K562 (cell line): ENCODE results near the gene VWA1. TPM values are rescaled to one million over a fixed set of nuclear protein-coding genes. Genes with fewer than 3 reads are reported as not detected.

Experiments used
- CXXC5 ChIP-seq: fragments of 250-450 bp; sonication (Bioruptor Pico); IDR thresholded peaks from 2 replicates; pipeline ENCODE4 v1.8.0; 2022; ENCODE audit warnings: inconsistent platforms, mild to moderate bottlenecking, moderate library complexity
- E2F1 ChIP-seq: sonication (generic); formaldehyde crosslinking; IDR thresholded peaks from 2 replicates; pipeline ENCODE4 v1.8.1; 2023; ENCODE audit warnings: mild to moderate bottlenecking, missing genetic modification reagents, moderate library complexity
- ETS1 ChIP-seq: conservative IDR thresholded peaks from 2 replicates; pipeline ENCODE4 v1.6.1; 2011; ENCODE audit warnings: low read depth, mild to moderate bottlenecking, low read length; ENCODE audit not compliant: control insufficient read depth
- ETV1 ChIP-seq: fragments of 450-650 bp; conservative IDR thresholded peaks from 2 replicates; pipeline ENCODE4 v1.6.1; 2016; ENCODE audit warnings: missing genetic modification characterization, control low read depth, low read depth, missing compliant biosample characterization
- HNRNPK ChIP-seq: fragments of 200-400 bp; formaldehyde crosslinking; IDR thresholded peaks from one replicate; pipeline ENCODE4 v1.6.1; 2018; ENCODE audit warnings: mild to moderate bottlenecking, low read depth, low read length; ENCODE audit not compliant: poor library complexity, severe bottlenecking
- JUND ChIP-seq, 2 experiments: IDR thresholded peaks; 2 replicates in 1 of 2; 3 replicates in 1 of 2; pipeline ENCODE4 v1.6.1; 2011; ENCODE audit warnings: borderline replicate concordance in 2 of 2, low read depth in 2 of 2, low read length in 2 of 2, improper control_type of control experiment in 1 of 2, missing biosample characterization in 1 of 2, missing genetic modification characterization in 1 of 2, missing genetic modification reagents in 1 of 2
- KLF16 ChIP-seq: IDR thresholded peaks from 2 replicates; pipeline ENCODE4 v1.6.1; 2016; ENCODE audit warnings: antibody characterized with exemption
- MECOM ChIP-seq: fragments of 250-450 bp; sonication (Bioruptor Pico); IDR thresholded peaks from 2 replicates; pipeline ENCODE4 v1.8.0; 2022; ENCODE audit warnings: inconsistent platforms
- MYC ChIP-seq, 2 experiments: fragments of 250-450 bp in 1 of 2; sonication (Bioruptor Pico) in 1 of 2; IDR thresholded peaks; 2 replicates each; pipeline versions ENCODE4 v1.5.1 to v1.6.1; 2012 to 2021; ENCODE audit warnings: low read depth in 2 of 2, borderline replicate concordance in 1 of 2, improper control_type of control experiment in 1 of 2, low read length in 1 of 2, mild to moderate bottlenecking in 1 of 2, moderate library complexity in 1 of 2
- PKNOX1 ChIP-seq: fragments of 450-650 bp; IDR thresholded peaks from 2 replicates; pipeline ENCODE4 v1.6.1; 2016
- RAD21 ChIP-seq, 2 experiments: fragments of 250-450 bp in 1 of 2; fragments of 450-650 bp in 1 of 2; sonication (Bioruptor Pico) in 1 of 2; formaldehyde crosslinking in 1 of 2; IDR thresholded peaks in 1 of 2; conservative IDR thresholded peaks in 1 of 2; 2 replicates each; pipeline versions ENCODE4 v1.4.0 to v1.8.0; 2020 to 2022; ENCODE audit warnings: mild to moderate bottlenecking in 2 of 2, moderate library complexity in 1 of 2
- RBFOX2 ChIP-seq: fragments of 200-400 bp; formaldehyde crosslinking; IDR thresholded peaks from 2 replicates; pipeline ENCODE4 v1.6.1; 2017; ENCODE audit warnings: low read depth, mild to moderate bottlenecking, low read length, moderate library complexity
- RBM15 ChIP-seq: fragments of 200-400 bp; formaldehyde crosslinking; IDR thresholded peaks from 2 replicates; pipeline ENCODE4 v1.6.1; 2018; ENCODE audit warnings: mild to moderate bottlenecking, low read length, moderate library complexity; ENCODE audit not compliant: insufficient read depth
- SMAD2 ChIP-seq: fragments of 150-350 bp; IDR thresholded peaks from 2 replicates; pipeline ENCODE4 v1.6.1; 2014; ENCODE audit warnings: low read depth, mild to moderate bottlenecking, low read length
- SMAD4 ChIP-seq: fragments of 250-450 bp; sonication (Bioruptor Pico); conservative IDR thresholded peaks from 2 replicates; pipeline ENCODE4 v1.8.0; 2021; ENCODE audit warnings: inconsistent platforms, mild to moderate bottlenecking, moderate library complexity
- SRSF7 ChIP-seq: fragments of 200-400 bp; formaldehyde crosslinking; optimal IDR thresholded peaks from 2 replicates; pipeline ENCODE3; 2017; ENCODE audit warnings: mild to moderate bottlenecking, low read depth, low read length
- STAT5A ChIP-seq: IDR thresholded peaks from 2 replicates; pipeline ENCODE4 v1.6.1; 2012; ENCODE audit warnings: low read length, inconsistent platforms, borderline replicate concordance
- TBP ChIP-seq: optimal IDR thresholded peaks from 2 replicates; pipeline ENCODE3; 2011; ENCODE audit warnings: low read depth, low read length, improper control_type of control experiment
- ZBED1 ChIP-seq: IDR thresholded peaks from 2 replicates; pipeline ENCODE4 v1.6.1; 2014
- ZBTB17 ChIP-seq: fragments of 450-650 bp; formaldehyde crosslinking; IDR thresholded peaks from 2 replicates; pipeline ENCODE4 v1.4.0; 2020; ENCODE audit warnings: mild to moderate bottlenecking
- ZNF146 ChIP-seq: IDR thresholded peaks from one replicate; pipeline ENCODE4 v1.6.1; 2018; ENCODE audit warnings: missing compliant biosample characterization; ENCODE audit not compliant: unreplicated experiment
- ZNF354B ChIP-seq: fragments of 250-450 bp; sonication (Bioruptor Pico); IDR thresholded peaks from 2 replicates; pipeline ENCODE4 v1.4.0; 2020
- ZNF561 ChIP-seq: fragments of 450-650 bp; formaldehyde crosslinking; conservative IDR thresholded peaks from 2 replicates; pipeline ENCODE4 v1.4.0; 2020; ENCODE audit warnings: mild to moderate bottlenecking, moderate library complexity
- ZNF644 ChIP-seq: fragments of 200-800 bp; sonication (Bioruptor generic); IDR thresholded peaks from 2 replicates; pipeline ENCODE4 v1.6.1; 2016; ENCODE audit warnings: low read depth, missing genetic modification characterization, missing compliant biosample characterization
- polyA plus RNA-seq, 8 experiments: library from polyadenylated mRNA; depleted of rRNA in 4 of 8; stranded (reverse) in 5 of 8; unstranded in 3 of 8; fragments of >200 nt; fragmentation: Nextera tagmentation in 2 of 8; fragmentation: Illumina TruSeq in 1 of 8; extraction: Ambion mirVana in 2 of 8; extraction: Trizol in 1 of 8; gene quantifications; 2 replicates each; pipeline versions ENCODE4 v1.2.1 to v1.2.3, GENCODE V29; 2011 to 2014; ENCODE audit warnings: inconsistent platforms in 1 of 8, missing spikeins in 1 of 8
- total RNA-seq, 7 experiments: library from RNA; depleted of rRNA in 6 of 7; stranded (reverse); fragments of >200 nt in 6 of 7; fragmentation: Illumina TruSeq in 2 of 7; extraction: Trizol in 2 of 7; gene quantifications; 2 replicates each; pipeline versions ENCODE4 v1.2.1 to v1.2.3, GENCODE V29; 2011 to 2021; ENCODE audit warnings: low replicate concordance in 1 of 7

The VWA1 gene
- total and polyA plus RNA-seq, 9 of the 15 experiments (the other 6 are each of a cell fraction or from before 2014, with no cell fraction given): 0.01 to 6.4 (median 0.85) TPM

GRCh38 chr1:1390675-1391074, 44.8 kb upstream of the VWA1 start (continued):
- no peak for TF ChIP-seq HNRNPK
- no peak for TF ChIP-seq ZNF354B (CRISPR knock-in tag)
- 0 out of 2 replicates have a peak, but pooled peaks have one; percentile 24 for TF ChIP-seq SMAD4
- TF ChIP-seq SMAD2: no peak
- TF ChIP-seq CXXC5: peak; percentile 90
- no peak for TF ChIP-seq ZNF146
- no peak for TF ChIP-seq RBM15
- TF ChIP-seq STAT5A: no peak
- peak; percentile 30 to 36; a peak in 3 of 4 replicates for TF ChIP-seq RAD21 (CRISPR knock-in tag; conservative IDR thresholded peaks at IDR 0.05 in 1 of 2, IDR thresholded peaks at IDR 0.05 in 1 of 2)
- no peak for TF ChIP-seq ZNF644 (tag)
- no peak for TF ChIP-seq TBP
- TF ChIP-seq ETS1: no peak
- 0 out of 2 replicates have a peak, but pooled peaks have one; percentile 17 for TF ChIP-seq MYC (IDR thresholded peaks at IDR 0.05; ENCODE audit: low read depth, low read length)
- no peak for TF ChIP-seq MYC (CRISPR knock-in tag; IDR thresholded peaks at IDR 0.05; ENCODE audit: borderline replicate concordance, low read depth)
- no peak for TF ChIP-seq ZBTB17 (CRISPR knock-in tag)
- TF ChIP-seq ETV1 (tag): peak; percentile 41; the same call in 1 of the 2 replicates
- no peak for TF ChIP-seq ZNF561
- no peak for TF ChIP-seq E2F1 (CRISPR knock-in tag)
- TF ChIP-seq RBFOX2: no peak; the same call in none of the 2 replicates
- TF ChIP-seq ZBED1: no peak
- TF ChIP-seq SRSF7: no peak
- no peak for TF ChIP-seq JUND (IDR thresholded peaks at IDR 0.05; ENCODE audit: borderline replicate concordance, low read depth, low read length)
- peak; percentile 14; the same call in 1 of the 3 replicates for TF ChIP-seq JUND (tag; IDR thresholded peaks at IDR 0.05; ENCODE audit: borderline replicate concordance, low read depth, low read length)
- TF ChIP-seq KLF16: no peak
- TF ChIP-seq MECOM (CRISPR knock-in tag): no peak
- TF ChIP-seq PKNOX1: peak; percentile 63
